Karpas-422 (cell line): ENCODE measurements around the gene GRM1. TPM values are rescaled to one million over a fixed set of nuclear protein-coding genes. Genes with fewer than 3 reads are reported as not detected.
"Not testable (repeated sequence)": the region's sequence is repeated elsewhere in the genome, so short reads cannot be mapped to it uniquely, and the experiment has no call there.

Experiments used
- DNase-seq: peaks from one replicate; pipeline ENCODE4 v3.0.0-alpha.2; 2015
- H2AFZ ChIP-seq: fragments of 200-600 bp; sonication (generic); 2 replicates; pipeline ENCODE4 v1.6.1; 2014; ENCODE audit warnings: antibody characterized with exemption, low read length, mixed read lengths
- H3K27ac ChIP-seq: fragments of 200-600 bp; sonication (generic); 2 replicates; pipeline ENCODE4 v1.5.1; 2014; ENCODE audit warnings: mild to moderate bottlenecking, low read length, moderate library complexity
- H3K27me3 ChIP-seq: fragments of 200-600 bp; sonication (generic); 2 replicates; pipeline ENCODE4 v1.6.1; 2014; ENCODE audit warnings: low read length, mixed read lengths
- H3K36me3 ChIP-seq: fragments of 200-600 bp; sonication (generic); 2 replicates; pipeline ENCODE4 v1.6.1; 2014; ENCODE audit warnings: low read length, mixed read lengths; ENCODE audit not compliant: insufficient read depth
- H3K4me1 ChIP-seq: fragments of 200-600 bp; sonication (generic); 2 replicates; pipeline ENCODE4 v1.6.1; 2014; ENCODE audit warnings: mild to moderate bottlenecking, low read length, mixed read lengths
- H3K4me2 ChIP-seq: fragments of 200-600 bp; sonication (generic); 2 replicates; pipeline ENCODE4 v1.6.1; 2014; ENCODE audit warnings: low read length, low read depth, mild to moderate bottlenecking; ENCODE audit not compliant: poor library complexity, severe bottlenecking
- H3K4me3 ChIP-seq: fragments of 200-600 bp; sonication (generic); 2 replicates; pipeline ENCODE4 v1.5.1; 2014; ENCODE audit warnings: mild to moderate bottlenecking, antibody characterized with exemption, low read length, mixed read lengths
- H3K79me2 ChIP-seq: fragments of 200-600 bp; sonication (generic); 2 replicates; pipeline ENCODE4 v1.6.1; 2014; ENCODE audit warnings: mild to moderate bottlenecking, low read length, mixed read lengths
- H3K9ac ChIP-seq: fragments of 200-600 bp; sonication (generic); 2 replicates; pipeline ENCODE4 v1.6.0; 2014; ENCODE audit warnings: low read length
- H3K9me2 ChIP-seq: fragments of 200-600 bp; sonication (generic), shearing (Covaris generic); replicated peaks from 2 replicates; pipeline ENCODE4 v1.6.0; 2014; ENCODE audit warnings: mild to moderate bottlenecking, low read length, moderate library complexity; ENCODE audit not compliant: insufficient read depth
- H3K9me3 ChIP-seq: fragments of 300-700, 200-600 bp; sonication (generic); 2 replicates; pipeline ENCODE4 v1.6.1; 2014; ENCODE audit warnings: low read length, mixed read lengths
- H4K20me1 ChIP-seq: fragments of 200-600 bp; sonication (generic); 2 replicates; pipeline ENCODE4 v1.6.1; 2014; ENCODE audit warnings: mild to moderate bottlenecking, antibody characterized with exemption, low read length, low read depth; ENCODE audit not compliant: insufficient read depth
- total RNA-seq: library from RNA; depleted of rRNA; stranded (reverse); fragments of >200 nt; shearing (Covaris generic); gene quantifications from 2 replicates; pipeline ENCODE4 v1.2.3, GENCODE V29; 2014; ENCODE audit warnings: low replicate concordance

Gene GRM1
- total RNA-seq, 1 experiment from 2014 or later = 1.2 TPM

- no peak for DNase-seq
- Histone ChIP-seq H2AFZ (no peak overlapping the region), H3K9ac (no peak overlapping the region), H3K4me1 (no peaks in the 10 kb centered on the region), H3K9me2 (no peaks in the 10 kb centered on the region), H3K9me3 (no peaks in the 10 kb centered on the region), H3K27me3 (no peaks in the 10 kb centered on the region), H4K20me1 (no peaks in the 10 kb centered on the region), H3K79me2 (no peaks in the 10 kb centered on the region), H3K27ac (no peak overlapping the region), H3K4me2 (no peak overlapping the region), H3K36me3 (no peaks in the 10 kb centered on the region), H3K4me3 (no peak overlapping the region)
Observed at GRCh38 chr6:146269482-146269881, 240.6 kb downstream of the GRM1 start.

- DNase-seq, H3K27me3 ChIP-seq, H3K4me2 ChIP-seq, H3K4me1 ChIP-seq, H4K20me1 ChIP-seq, H3K9me2 ChIP-seq, H3K27ac ChIP-seq, H3K79me2 ChIP-seq, H2AFZ ChIP-seq, H3K4me3 ChIP-seq, H3K9me3 ChIP-seq, H3K36me3 ChIP-seq, H3K9ac ChIP-seq: not testable (repeated sequence)
Observed at GRCh38 chr6:146271163-146271562, 242.3 kb downstream of the GRM1 start.

GRCh38 chr6:146273490-146273889, 244.6 kb downstream of the GRM1 start:
- DNase-seq = no peak
- Histone ChIP-seq H3K9me2 (no peaks in the 10 kb centered on the region), H3K36me3 (no peaks in the 10 kb centered on the region), H3K79me2 (no peaks in the 10 kb centered on the region), H3K4me3 (no peak overlapping the region), H3K4me2 (no peak overlapping the region), H2AFZ (no peak overlapping the region), H3K27ac (no peak overlapping the region), H3K9me3 (no peaks in the 10 kb centered on the region), H3K9ac (no peak overlapping the region), H3K4me1 (no peaks in the 10 kb centered on the region; the same call in 1 of the 2 replicates), H3K27me3 (no peaks in the 10 kb centered on the region), H4K20me1 (no peaks in the 10 kb centered on the region)

GRCh38 chr6:146277142-146277541, 248.3 kb downstream of the GRM1 start:
- no peaks in the 10 kb centered on the region for H3K27me3 ChIP-seq
- H2AFZ ChIP-seq = no peak overlapping the region
- H3K4me2 ChIP-seq = no peak overlapping the region
- no peak overlapping the region for H3K4me3 ChIP-seq
- no peaks in the 10 kb centered on the region for H4K20me1 ChIP-seq
- DNase-seq = no peak
- no peaks in the 10 kb centered on the region for H3K9me3 ChIP-seq
- H3K4me1 ChIP-seq = no peaks in the 10 kb centered on the region; the same call in 1 of the 2 replicates
- no peaks in the 10 kb centered on the region for H3K9me2 ChIP-seq
- H3K36me3 ChIP-seq = no peaks in the 10 kb centered on the region
- no peaks in the 10 kb centered on the region for H3K79me2 ChIP-seq
- H3K27ac ChIP-seq = no peak overlapping the region
- no peak overlapping the region for H3K9ac ChIP-seq

GRCh38 chr6:146281651-146282362, 252.9 kb downstream of the GRM1 start:
- no peaks in the 10 kb centered on the region for H3K36me3 ChIP-seq
- H3K27me3 ChIP-seq = no peaks in the 10 kb centered on the region
- H3K9me2 ChIP-seq = no peaks in the 10 kb centered on the region
- H3K4me2 ChIP-seq = no peak overlapping the region
- no peaks in the 10 kb centered on the region for H3K9me3 ChIP-seq
- H3K27ac ChIP-seq = no peak overlapping the region
- no peaks in the 10 kb centered on the region for H3K79me2 ChIP-seq
- DNase-seq = no peak
- no peaks in the 10 kb centered on the region for H4K20me1 ChIP-seq
- no peak overlapping the region for H3K9ac ChIP-seq
- H3K4me1 ChIP-seq = no peaks in the 10 kb centered on the region
- H2AFZ ChIP-seq = no peak overlapping the region
- H3K4me3 ChIP-seq = no peak overlapping the region

- Histone ChIP-seq H3K27me3 (no peaks in the 10 kb centered on the region), H3K9ac (no peak overlapping the region), H3K4me2 (no peak overlapping the region), H3K79me2 (no peaks in the 10 kb centered on the region), H3K27ac (no peak overlapping the region), H3K36me3 (no peaks in the 10 kb centered on the region), H2AFZ (no peak overlapping the region), H3K4me3 (no peak overlapping the region), H3K4me1 (no peaks in the 10 kb centered on the region), H4K20me1 (no peaks in the 10 kb centered on the region), H3K9me2 (no peaks in the 10 kb centered on the region), H3K9me3 (no peaks in the 10 kb centered on the region)
- DNase-seq = no peak
Observed at GRCh38 chr6:146282837-146283236, 254.0 kb downstream of the GRM1 start.

GRCh38 chr6:146284311-146284710, 255.4 kb downstream of the GRM1 start:
- H3K4me3 ChIP-seq = no peak overlapping the region
- H3K4me1 ChIP-seq = no peaks in the 10 kb centered on the region
- no peaks in the 10 kb centered on the region for H3K27me3 ChIP-seq
- no peaks in the 10 kb centered on the region for H3K36me3 ChIP-seq
- H3K9ac ChIP-seq = no peak overlapping the region
- no peak for DNase-seq
- no peak overlapping the region for H2AFZ ChIP-seq
- H3K79me2 ChIP-seq = no peaks in the 10 kb centered on the region
- H3K4me2 ChIP-seq = no peak overlapping the region
- H3K27ac ChIP-seq = no peak overlapping the region
- no peaks in the 10 kb centered on the region for H3K9me2 ChIP-seq
- H3K9me3 ChIP-seq = no peaks in the 10 kb centered on the region
- H4K20me1 ChIP-seq = no peaks in the 10 kb centered on the region

GRCh38 chr6:146286961-146287360, 258.1 kb downstream of the GRM1 start:
- Histone ChIP-seq H4K20me1 (no peaks in the 10 kb centered on the region), H2AFZ (no peak overlapping the region), H3K9ac (no peak overlapping the region), H3K4me2 (no peak overlapping the region), H3K9me2 (no peaks in the 10 kb centered on the region), H3K36me3 (no peaks in the 10 kb centered on the region), H3K4me3 (no peak overlapping the region), H3K27me3 (no peaks in the 10 kb centered on the region), H3K27ac (no peak overlapping the region), H3K4me1 (no peaks in the 10 kb centered on the region), H3K79me2 (no peaks in the 10 kb centered on the region), H3K9me3 (no peaks in the 10 kb centered on the region)
- DNase-seq = no peak
